CD4-positive, CD25-positive, alpha-beta regulatory T cell (primary cell): Measurements from ENCODE around the gene NEGR1. TPM values are rescaled to one million over a fixed set of nuclear protein-coding genes. Genes with fewer than 3 reads are reported as not detected.

Experiments
- ATAC-seq, 2 donors: fragments of 150-1000 bp; cut with Tn5 transposase; one replicate each; pipeline ENCODE4 v1.10.0; 2021; ENCODE audit warnings: low read depth in 2 of 2, moderate number of reproducible peaks in 2 of 2, moderate library complexity in 1 of 2
- DNase-seq, 3 donors: peaks; one replicate each; pipeline versions ENCODE4 v3.0.0 to v3.0.0-alpha.2; 2012 to 2022; ENCODE audit warnings: mixed read lengths in 1 of 3
- H3K27ac ChIP-seq: one replicate; pipeline ENCODE4 v1.7.0; 2013; ENCODE audit warnings: mild to moderate bottlenecking, low read length; ENCODE audit not compliant: insufficient read depth, poor library complexity, severe bottlenecking
- H3K27me3 ChIP-seq: one replicate; pipeline ENCODE4 v1.7.0; 2013; ENCODE audit warnings: low read length; ENCODE audit not compliant: control insufficient read depth, insufficient read depth
- H3K36me3 ChIP-seq: one replicate; pipeline ENCODE4 v1.7.0; 2013; ENCODE audit warnings: mild to moderate bottlenecking, low read length, moderate library complexity; ENCODE audit not compliant: control insufficient read depth, insufficient read depth
- H3K4me1 ChIP-seq: 2 replicates; pipeline ENCODE4 v1.7.0; 2013; ENCODE audit warnings: mild to moderate bottlenecking, low read length; ENCODE audit not compliant: insufficient read depth, control insufficient read depth, poor library complexity, severe bottlenecking
- H3K4me3 ChIP-seq: one replicate; pipeline ENCODE4 v1.7.0; 2013; ENCODE audit warnings: low read depth, mild to moderate bottlenecking, low read length, moderate library complexity
- H3K9me3 ChIP-seq, 2 experiments: 1 replicate in 1 of 2; 2 replicates in 1 of 2; pipeline ENCODE4 v1.7.0; 2013; ENCODE audit warnings: low read length in 2 of 2, mild to moderate bottlenecking in 1 of 2, moderate library complexity in 1 of 2; ENCODE audit not compliant: control insufficient read depth in 2 of 2
- H3K27ac Mint-ChIP-seq, 3 donors: one replicate each; pipeline ENCODE4 v1.8.0; 2020 to 2022; ENCODE audit warnings: mild to moderate bottlenecking in 3 of 3, mixed read lengths in 3 of 3, moderate library complexity in 2 of 3
- H3K27me3 Mint-ChIP-seq: one replicate; pipeline ENCODE4 v1.8.0; 2022; ENCODE audit warnings: mild to moderate bottlenecking, mixed read lengths
- H3K36me3 Mint-ChIP-seq: one replicate; pipeline ENCODE4 v1.8.0; 2020; ENCODE audit warnings: mixed read lengths
- H3K4me1 Mint-ChIP-seq, 4 donors: one replicate each; pipeline ENCODE4 v1.8.0; 2020 to 2022; ENCODE audit warnings: mixed read lengths in 4 of 4, mild to moderate bottlenecking in 1 of 4
- H3K4me3 Mint-ChIP-seq, 4 donors: one replicate each; pipeline ENCODE4 v1.8.0; 2020 to 2022; ENCODE audit warnings: mild to moderate bottlenecking in 4 of 4, mixed read lengths in 4 of 4, moderate library complexity in 3 of 4
- H3K9me3 Mint-ChIP-seq, 7 donors: one replicate each; pipeline ENCODE4 v1.8.0; 2020 to 2022; ENCODE audit warnings: mixed read lengths in 7 of 7, mild to moderate bottlenecking in 3 of 7, moderate library complexity in 2 of 7
- polyA plus RNA-seq, 4 donors: library from polyadenylated mRNA; unstranded; fragments of 300-500 nt; fragmentation: Illumina TruSeq; gene quantifications; one replicate each; pipeline ENCODE4 v1.2.3, GENCODE V29; 2021
- total RNA-seq: library from RNA; stranded (reverse); gene quantifications from one replicate; pipeline ENCODE4 v1.2.3, GENCODE V29; 2022

Gene NEGR1
- total and polyA plus RNA-seq, 5 donors from 2014 or later = not detected

GRCh38 chr1:71964188-71964587, 318.2 kb downstream of the NEGR1 start:
- Mint-ChIP-seq H3K27me3 (no peaks in the 10 kb centered on the region), H3K9me3 (peaks cover 0 to 10% (median 3%) of the 10 kb centered on the region in 7 donors), H3K4me1 (no peaks in the 10 kb centered on the region), H3K27ac (no peak overlapping the region), H3K36me3 (no peaks in the 10 kb centered on the region), H3K4me3 (no peak overlapping the region)
- H3K4me3 ChIP-seq = no peak overlapping the region
- no peaks in the 10 kb centered on the region for H3K36me3 ChIP-seq
- DNase-seq (no peak), ATAC-seq (no peak)
- no peaks in the 10 kb centered on the region for H3K27me3 ChIP-seq
- no peak overlapping the region for H3K27ac ChIP-seq
- no peaks in the 10 kb centered on the region for H3K4me1 ChIP-seq
- no peaks in the 10 kb centered on the region for H3K9me3 ChIP-seq

GRCh38 chr1:71956613-71957285, 325.6 kb downstream of the NEGR1 start:
- H3K27ac Mint-ChIP-seq = no peak overlapping the region
- no peaks in the 10 kb centered on the region for H3K4me1 ChIP-seq
- H3K27me3 Mint-ChIP-seq = no peaks in the 10 kb centered on the region
- H3K9me3 ChIP-seq = no peaks in the 10 kb centered on the region
- H3K27me3 ChIP-seq = no peaks in the 10 kb centered on the region
- no peaks in the 10 kb centered on the region for H3K36me3 ChIP-seq
- no peak for ATAC-seq
- peaks cover 2 to 15% (median 5%) of the 10 kb centered on the region in 7 donors for H3K9me3 Mint-ChIP-seq
- DNase-seq = no peak
- H3K4me3 ChIP-seq = no peak overlapping the region
- H3K27ac ChIP-seq = no peak overlapping the region
- no peaks in the 10 kb centered on the region for H3K36me3 Mint-ChIP-seq
- H3K4me3 Mint-ChIP-seq = no peak overlapping the region
- H3K4me1 Mint-ChIP-seq = no peaks in the 10 kb centered on the region

- Mint-ChIP-seq H3K27me3 (no peaks in the 10 kb centered on the region), H3K27ac (no peak overlapping the region), H3K36me3 (no peaks in the 10 kb centered on the region), H3K9me3 (peaks cover 0 to 7% (median 2%) of the 10 kb centered on the region in 7 donors), H3K4me1 (no peaks in the 10 kb centered on the region), H3K4me3 (no peak overlapping the region)
- Histone ChIP-seq H3K36me3 (no peaks in the 10 kb centered on the region), H3K27ac (no peak overlapping the region), H3K4me1 (no peaks in the 10 kb centered on the region), H3K9me3 (no peaks in the 10 kb centered on the region), H3K4me3 (no peak overlapping the region), H3K27me3 (no peaks in the 10 kb centered on the region)
- DNase-seq (no peak), ATAC-seq (no peak)
These were observed 331.8 kb downstream of the NEGR1 start for GRCh38 chr1:71950579-71950978.

GRCh38 chr1:71949681-71950080, 332.7 kb downstream of the NEGR1 start:
- no peaks in the 10 kb centered on the region for H3K27me3 ChIP-seq
- Mint-ChIP-seq H3K9me3 (peaks cover 0 to 7% (median 2%) of the 10 kb centered on the region in 7 donors), H3K4me3 (no peak overlapping the region), H3K27me3 (no peaks in the 10 kb centered on the region), H3K4me1 (no peaks in the 10 kb centered on the region), H3K27ac (no peak overlapping the region), H3K36me3 (no peaks in the 10 kb centered on the region)
- H3K4me1 ChIP-seq = no peaks in the 10 kb centered on the region
- ATAC-seq = no peak
- no peaks in the 10 kb centered on the region for H3K9me3 ChIP-seq
- no peak overlapping the region for H3K4me3 ChIP-seq
- DNase-seq = no peak
- H3K27ac ChIP-seq = no peak overlapping the region
- H3K36me3 ChIP-seq = no peaks in the 10 kb centered on the region

- no peaks in the 10 kb centered on the region for H3K36me3 ChIP-seq
- ATAC-seq = no peak
These were observed 333.8 kb downstream of the NEGR1 start for GRCh38 chr1:71948561-71948960.

GRCh38 chr1:71944006-71944405, 338.3 kb downstream of the NEGR1 start:
- H3K27ac ChIP-seq = no peak overlapping the region
- H3K9me3 ChIP-seq = no peaks in the 10 kb centered on the region
- H3K36me3 ChIP-seq = no peaks in the 10 kb centered on the region
- Mint-ChIP-seq H3K9me3 (peaks cover 0 to 3% (median 2%) of the 10 kb centered on the region in 7 donors), H3K27me3 (no peaks in the 10 kb centered on the region), H3K4me3 (no peak overlapping the region), H3K4me1 (peaks cover 0 to 3% (median 0%) of the 10 kb centered on the region in 4 donors), H3K36me3 (no peaks in the 10 kb centered on the region), H3K27ac (no peak overlapping the region)
- DNase-seq (no peak), ATAC-seq (no peak)
- no peak overlapping the region for H3K4me3 ChIP-seq
- no peaks in the 10 kb centered on the region for H3K4me1 ChIP-seq
- H3K27me3 ChIP-seq = no peaks in the 10 kb centered on the region

More at GRCh38 chr1:71948561-71948960, 333.8 kb downstream of the NEGR1 start:
- Histone ChIP-seq H3K4me1 (no peaks in the 10 kb centered on the region), H3K9me3 (no peaks in the 10 kb centered on the region), H3K4me3 (no peak overlapping the region), H3K27ac (no peak overlapping the region), H3K27me3 (no peaks in the 10 kb centered on the region)
- Mint-ChIP-seq H3K36me3 (no peaks in the 10 kb centered on the region), H3K9me3 (peaks cover 0 to 5% (median 0%) of the 10 kb centered on the region in 7 donors), H3K4me3 (no peak overlapping the region), H3K27ac (no peak overlapping the region), H3K4me1 (no peaks in the 10 kb centered on the region), H3K27me3 (no peaks in the 10 kb centered on the region)
- DNase-seq = no peak

GRCh38 chr1:71940261-71940660, 342.1 kb downstream of the NEGR1 start:
- no peak overlapping the region for H3K4me3 ChIP-seq
- Mint-ChIP-seq H3K27me3 (no peaks in the 10 kb centered on the region), H3K4me1 (peaks cover 0 to 5% (median 0%) of the 10 kb centered on the region in 4 donors), H3K9me3 (peaks cover 0 to 8% (median 3%) of the 10 kb centered on the region in 7 donors), H3K36me3 (no peaks in the 10 kb centered on the region), H3K4me3 (no peak overlapping the region), H3K27ac (no peak overlapping the region)
- no peaks in the 10 kb centered on the region for H3K36me3 ChIP-seq
- no peaks in the 10 kb centered on the region for H3K4me1 ChIP-seq
- no peaks in the 10 kb centered on the region for H3K27me3 ChIP-seq
- H3K9me3 ChIP-seq = no peaks in the 10 kb centered on the region
- DNase-seq (no peak), ATAC-seq (no peak)
- H3K27ac ChIP-seq = no peak overlapping the region

GRCh38 chr1:71930511-71930910, 351.8 kb downstream of the NEGR1 start:
- Mint-ChIP-seq H3K4me1 (no peaks in the 10 kb centered on the region), H3K27ac (no peak overlapping the region), H3K9me3 (peaks cover 0 to 11% (median 4%) of the 10 kb centered on the region in 7 donors), H3K36me3 (no peaks in the 10 kb centered on the region), H3K27me3 (no peaks in the 10 kb centered on the region), H3K4me3 (no peak overlapping the region)
- H3K4me3 ChIP-seq = no peak overlapping the region
- H3K36me3 ChIP-seq = no peaks in the 10 kb centered on the region
- no peaks in the 10 kb centered on the region for H3K4me1 ChIP-seq
- DNase-seq (no peak), ATAC-seq (no peak)
- H3K27ac ChIP-seq = no peak overlapping the region
- no peaks in the 10 kb centered on the region for H3K9me3 ChIP-seq
- no peaks in the 10 kb centered on the region for H3K27me3 ChIP-seq
